Thoracic aorta (tissue), 2 donors: ENCODE results near the gene PRSS3. TPM values are rescaled to one million over a fixed set of nuclear protein-coding genes. Genes with fewer than 3 reads are reported as not detected.
"Not testable (repeated sequence)": the region's sequence is repeated elsewhere in the genome, so short reads cannot be mapped to it uniquely, and the experiment has no call there.

Experiments
- ATAC-seq: fragments of 150-250 bp; one replicate; pipeline ENCODE4 v1.8.0; 2017; ENCODE audit warnings: low read depth; ENCODE audit not compliant: insufficient number of reproducible peaks, low FRiP score
- DNase-seq: peaks from one replicate; pipeline ENCODE4 v3.0.0-alpha.2; 2020; ENCODE audit warnings: low spot score
- H3K27ac ChIP-seq, 2 donors: fragments of 200-600 bp; sonication (generic); 1 replicate in 1 of 2; 2 replicates in 1 of 2; pipeline ENCODE4 v1.5.1; 2016; ENCODE audit warnings: mild to moderate bottlenecking in 2 of 2, moderate library complexity in 2 of 2
- H3K27me3 ChIP-seq: fragments of 200-600 bp; sonication (generic); replicated peaks from 2 replicates; pipeline ENCODE4 v1.6.0; 2016; ENCODE audit warnings: mild to moderate bottlenecking; ENCODE audit not compliant: insufficient read depth
- H3K36me3 ChIP-seq: fragments of 200-600 bp; sonication (generic); one replicate; pipeline ENCODE4 v1.5.1; 2016
- H3K4me1 ChIP-seq, 2 donors: fragments of 200-600 bp; sonication (generic); 1 replicate in 1 of 2; 2 replicates in 1 of 2; pipeline versions ENCODE4 v1.5.1 to v1.6.0; 2016; ENCODE audit warnings: low read depth in 2 of 2, mild to moderate bottlenecking in 1 of 2; ENCODE audit not compliant: control insufficient read depth in 1 of 2
- H3K4me3 ChIP-seq: fragments of 200-600 bp; sonication (generic); 2 replicates; pipeline ENCODE4 v1.5.1; 2016; ENCODE audit warnings: mild to moderate bottlenecking
- H3K9me3 ChIP-seq: fragments of 200-600 bp; sonication (generic); 2 replicates; pipeline ENCODE4 v1.5.1; 2016
- total RNA-seq, 2 donors: library from RNA; depleted of rRNA; stranded (reverse); fragments of >200 nt; gene quantifications; one replicate each; pipeline versions ENCODE4 v1.1.0 to v1.2.3, GENCODE V29; 2016
- TF ChIP-seq, protein P1 (sequence below): fragments of 200-600 bp; sonication (generic); IDR thresholded peaks from one replicate; pipeline ENCODE4 v1.5.1; 2019; ENCODE audit warnings: antibody characterized with exemption

Gene PRSS3
- total RNA-seq, 2 donors from 2014 or later, result 1.1 TPM; not detected in 1

DNA sequence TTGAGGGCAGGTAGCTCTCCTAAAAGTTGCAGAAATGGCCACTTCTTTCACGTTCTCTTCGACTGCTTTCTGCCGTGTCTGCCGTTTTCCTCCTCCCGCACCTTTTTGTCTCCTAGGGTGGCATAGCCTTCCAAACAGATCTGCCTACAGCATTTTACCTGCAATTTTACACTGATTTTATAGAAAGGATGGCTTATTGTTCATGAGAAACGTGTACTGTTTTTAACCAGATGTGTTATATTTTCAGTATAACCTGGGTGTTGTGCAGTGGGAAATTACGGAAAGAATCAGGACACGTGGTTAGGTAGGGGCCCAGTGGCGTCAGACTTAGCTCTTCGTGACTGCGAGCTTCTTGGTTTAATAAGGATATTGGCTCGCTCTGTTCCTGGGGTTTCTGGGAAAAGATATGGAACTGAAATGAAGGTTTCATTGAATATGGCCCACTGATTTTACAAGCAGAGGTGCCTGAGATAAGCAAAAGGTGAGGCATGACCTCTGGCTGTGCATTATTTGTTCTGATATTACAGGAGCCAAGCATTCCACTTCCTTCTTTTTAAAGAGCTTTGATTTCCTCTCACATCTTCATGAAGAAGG, 43.7 kb upstream of the PRSS3 start:
- peaks cover 0 to 10% of the 10 kb centered on the region in 2 donors for H3K4me1 ChIP-seq
- H3K36me3 ChIP-seq, result no peaks in the 10 kb centered on the region
- H3K9me3 ChIP-seq, result no peaks in the 10 kb centered on the region
- H3K27ac ChIP-seq, result no peak overlapping the region
- TF ChIP-seq, protein P1, sequence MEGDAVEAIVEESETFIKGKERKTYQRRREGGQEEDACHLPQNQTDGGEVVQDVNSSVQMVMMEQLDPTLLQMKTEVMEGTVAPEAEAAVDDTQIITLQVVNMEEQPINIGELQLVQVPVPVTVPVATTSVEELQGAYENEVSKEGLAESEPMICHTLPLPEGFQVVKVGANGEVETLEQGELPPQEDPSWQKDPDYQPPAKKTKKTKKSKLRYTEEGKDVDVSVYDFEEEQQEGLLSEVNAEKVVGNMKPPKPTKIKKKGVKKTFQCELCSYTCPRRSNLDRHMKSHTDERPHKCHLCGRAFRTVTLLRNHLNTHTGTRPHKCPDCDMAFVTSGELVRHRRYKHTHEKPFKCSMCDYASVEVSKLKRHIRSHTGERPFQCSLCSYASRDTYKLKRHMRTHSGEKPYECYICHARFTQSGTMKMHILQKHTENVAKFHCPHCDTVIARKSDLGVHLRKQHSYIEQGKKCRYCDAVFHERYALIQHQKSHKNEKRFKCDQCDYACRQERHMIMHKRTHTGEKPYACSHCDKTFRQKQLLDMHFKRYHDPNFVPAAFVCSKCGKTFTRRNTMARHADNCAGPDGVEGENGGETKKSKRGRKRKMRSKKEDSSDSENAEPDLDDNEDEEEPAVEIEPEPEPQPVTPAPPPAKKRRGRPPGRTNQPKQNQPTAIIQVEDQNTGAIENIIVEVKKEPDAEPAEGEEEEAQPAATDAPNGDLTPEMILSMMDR, result no peak
- DNase-seq (no peak), ATAC-seq (no peak)
- H3K4me3 ChIP-seq, result no peak overlapping the region
- no peaks in the 10 kb centered on the region for H3K27me3 ChIP-seq

DNA sequence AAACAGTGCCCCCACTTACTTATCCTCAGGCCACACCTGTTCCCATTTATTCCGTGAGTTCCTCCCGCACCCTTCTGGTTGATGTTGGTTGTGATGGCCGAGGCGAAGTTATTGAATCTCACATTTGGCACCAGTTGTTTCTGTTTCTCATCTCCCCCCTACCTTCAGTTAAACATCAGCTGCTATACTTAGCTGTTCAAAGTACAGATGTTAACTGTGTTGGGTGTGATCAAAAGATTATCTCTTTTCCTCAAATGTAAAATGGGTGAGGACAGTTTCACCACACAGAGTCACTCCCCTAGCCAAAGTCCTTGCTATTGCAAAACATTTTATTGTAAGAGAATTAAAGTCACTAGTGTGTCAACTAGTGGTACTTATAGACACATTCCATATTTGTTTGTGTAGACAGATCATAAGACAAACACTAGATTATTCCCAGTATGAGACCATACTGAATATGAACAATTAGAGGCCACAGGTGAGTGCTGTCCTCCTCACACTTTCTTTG, 43.2 kb upstream of the PRSS3 start:
- Histone ChIP-seq H3K36me3 (no peaks in the 10 kb centered on the region), H3K4me1 (peaks cover 0 to 10% of the 10 kb centered on the region in 2 donors), H3K4me3 (no peak overlapping the region), H3K9me3 (no peaks in the 10 kb centered on the region), H3K27ac (no peak overlapping the region), H3K27me3 (no peaks in the 10 kb centered on the region)
- no peak for DNase-seq
- no peak for ATAC-seq
- TF ChIP-seq, protein P1, result no peak

DNA sequence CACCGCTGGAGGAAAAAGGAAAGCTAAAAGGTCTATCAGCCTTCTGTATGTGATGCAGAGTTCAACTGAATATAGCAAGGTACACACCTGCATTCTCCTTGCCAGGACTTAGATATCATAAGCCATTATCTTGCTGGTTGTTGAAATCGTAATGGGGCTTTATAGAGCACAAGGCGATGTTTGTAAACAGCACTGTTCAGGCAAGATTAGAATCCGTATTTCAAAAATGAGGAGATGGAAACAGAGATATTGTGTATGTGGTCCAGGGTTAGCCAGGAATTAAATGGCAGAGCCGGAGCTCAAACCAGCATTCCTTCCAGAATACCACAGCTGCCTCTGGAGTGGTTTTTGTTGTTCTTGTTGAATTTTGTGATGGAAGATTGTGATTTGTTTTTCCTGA, 42.6 kb upstream of the PRSS3 start:
- H3K27me3 ChIP-seq, H3K4me1 ChIP-seq, ATAC-seq: not testable (repeated sequence)

DNA sequence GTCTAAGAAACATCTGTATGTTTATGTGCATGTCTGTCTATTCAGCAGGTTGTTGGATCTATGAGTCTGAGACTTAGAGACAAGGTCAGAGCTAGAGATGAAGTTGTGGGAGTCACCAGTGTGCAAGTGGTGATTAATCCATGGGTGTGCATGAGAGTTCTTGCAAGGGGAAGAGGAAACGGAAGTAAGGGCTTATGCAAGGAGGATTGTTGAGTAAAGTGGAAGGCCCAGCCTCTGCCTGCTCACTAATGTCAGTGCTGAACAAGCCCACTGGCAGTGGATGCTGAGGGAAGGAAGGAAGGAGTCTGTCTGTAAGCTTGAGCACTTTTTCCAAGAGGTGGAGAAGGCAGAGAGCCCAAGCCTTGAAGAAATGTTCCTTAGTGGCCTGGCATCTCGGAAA, 35.7 kb upstream of the PRSS3 start:
- H3K4me1 ChIP-seq, H3K27me3 ChIP-seq, ATAC-seq, H3K9me3 ChIP-seq, DNase-seq, H3K4me3 ChIP-seq, H3K36me3 ChIP-seq, H3K27ac ChIP-seq: not testable (repeated sequence)

More for the DNA sequence above, 42.6 kb upstream of the PRSS3 start:
- H3K27ac ChIP-seq, H3K9me3 ChIP-seq, DNase-seq, H3K36me3 ChIP-seq, H3K4me3 ChIP-seq: not testable (repeated sequence)

DNA sequence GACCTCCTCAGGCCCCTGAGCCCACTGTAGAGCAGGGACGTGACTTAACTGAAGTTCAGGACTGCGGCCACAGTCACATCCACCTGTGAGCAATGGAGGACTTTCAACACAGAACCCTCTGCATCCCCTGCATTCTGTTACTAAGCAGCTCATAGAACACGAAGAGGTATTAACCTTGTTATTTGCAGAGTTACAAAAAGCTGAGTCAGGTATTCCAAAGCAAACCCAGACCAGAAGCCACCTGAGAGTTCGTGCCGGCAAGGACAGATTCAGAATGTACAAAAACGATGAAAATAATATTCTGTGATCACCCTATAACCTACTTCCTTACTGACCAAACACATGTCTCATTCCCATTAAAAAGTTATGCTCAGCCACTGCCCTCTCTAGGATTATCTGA, 33.0 kb upstream of the PRSS3 start:
- Histone ChIP-seq H3K9me3 (no peaks in the 10 kb centered on the region), H3K4me3 (no peak overlapping the region), H3K27ac (no peak overlapping the region), H3K36me3 (no peaks in the 10 kb centered on the region), H3K4me1 (no peaks in the 10 kb centered on the region), H3K27me3 (no peaks in the 10 kb centered on the region)
- TF ChIP-seq, protein P1, result no peak
- DNase-seq, result no peak
- no peak for ATAC-seq

DNA sequence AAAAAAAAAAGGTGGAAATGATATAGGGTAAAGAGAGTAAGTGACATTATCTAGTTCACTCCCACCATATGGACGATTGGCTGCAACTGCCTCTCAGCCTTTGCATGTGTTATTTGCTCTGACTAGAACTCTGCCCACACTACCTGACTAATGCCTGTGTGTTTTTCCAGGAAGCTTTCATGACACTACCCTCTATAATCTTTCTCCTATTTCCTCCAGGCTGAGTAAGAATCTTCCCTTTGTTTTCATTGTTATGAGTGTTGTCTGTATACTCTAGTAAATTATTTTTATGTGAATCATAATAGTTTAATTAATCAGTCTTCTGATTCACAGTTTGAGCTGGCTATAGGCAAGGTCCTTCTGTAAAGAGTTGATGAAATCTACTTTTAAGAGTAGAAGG, 31.7 kb upstream of the PRSS3 start:
- ATAC-seq, H3K36me3 ChIP-seq, H3K4me1 ChIP-seq, H3K9me3 ChIP-seq, DNase-seq, H3K27me3 ChIP-seq, H3K4me3 ChIP-seq, H3K27ac ChIP-seq: not testable (repeated sequence)

DNA sequence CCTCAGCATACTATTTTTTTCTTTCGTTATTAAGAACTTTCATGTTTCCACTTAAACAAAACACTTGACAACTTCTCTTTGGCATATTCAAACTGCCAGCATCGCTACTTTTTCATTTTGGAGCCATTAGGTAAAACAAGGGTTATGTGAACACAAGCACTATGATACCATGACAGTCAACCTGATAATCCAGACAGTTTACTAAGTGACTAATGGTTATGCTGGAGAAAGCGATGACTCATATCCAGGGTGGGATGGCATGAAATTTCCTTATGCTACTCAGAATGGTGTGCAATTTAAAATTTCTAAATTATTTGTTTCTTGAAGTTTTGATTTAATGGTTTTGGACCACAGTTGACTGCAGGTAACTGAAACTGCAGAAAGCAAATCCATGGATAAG, 29.9 kb upstream of the PRSS3 start:
- no peaks in the 10 kb centered on the region for H3K36me3 ChIP-seq
- TF ChIP-seq, protein P1, result no peak
- H3K9me3 ChIP-seq, result no peaks in the 10 kb centered on the region
- no peaks in the 10 kb centered on the region for H3K27me3 ChIP-seq
- H3K4me1 ChIP-seq, result no peaks in the 10 kb centered on the region
- H3K27ac ChIP-seq, result no peak overlapping the region
- no peak overlapping the region for H3K4me3 ChIP-seq
- ATAC-seq (no peak), DNase-seq (no peak)

DNA sequence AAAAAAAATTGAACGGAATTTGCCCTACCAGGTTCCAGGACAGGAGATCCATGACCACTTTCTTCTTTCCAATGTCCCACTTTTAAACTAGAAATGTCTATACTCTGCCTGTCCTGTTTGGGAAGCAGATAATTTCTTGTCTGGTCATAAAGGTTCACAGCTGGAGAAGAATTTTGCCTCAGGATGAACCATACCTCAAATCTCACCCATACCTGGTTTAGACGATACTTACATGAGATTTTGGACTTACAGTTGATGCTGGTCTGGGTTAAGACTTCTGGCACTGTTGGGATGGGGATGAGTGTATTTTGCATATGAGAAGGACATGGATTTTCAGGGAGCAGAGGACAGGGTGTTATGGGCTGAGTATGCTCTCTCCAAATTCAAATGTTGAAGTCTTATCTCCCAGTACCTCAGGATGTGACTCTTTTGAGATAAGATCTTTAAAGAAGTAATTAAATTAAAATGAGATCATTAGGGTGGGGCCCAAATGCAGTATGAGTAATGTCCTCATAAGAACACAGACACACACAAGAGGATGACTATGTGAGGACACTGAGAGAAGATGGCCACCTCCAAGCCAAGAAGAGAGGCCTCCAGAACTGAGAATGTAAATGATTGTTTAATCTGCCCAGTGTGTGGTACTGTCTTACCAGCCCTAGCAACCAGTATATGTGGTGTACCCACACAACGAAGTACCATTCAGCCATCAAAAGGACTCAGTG, 25.0 kb upstream of the PRSS3 start:
- not testable (repeated sequence) for H3K4me3 ChIP-seq, H3K27me3 ChIP-seq, H3K36me3 ChIP-seq, H3K27ac ChIP-seq, DNase-seq, ATAC-seq, H3K4me1 ChIP-seq, H3K9me3 ChIP-seq

DNA sequence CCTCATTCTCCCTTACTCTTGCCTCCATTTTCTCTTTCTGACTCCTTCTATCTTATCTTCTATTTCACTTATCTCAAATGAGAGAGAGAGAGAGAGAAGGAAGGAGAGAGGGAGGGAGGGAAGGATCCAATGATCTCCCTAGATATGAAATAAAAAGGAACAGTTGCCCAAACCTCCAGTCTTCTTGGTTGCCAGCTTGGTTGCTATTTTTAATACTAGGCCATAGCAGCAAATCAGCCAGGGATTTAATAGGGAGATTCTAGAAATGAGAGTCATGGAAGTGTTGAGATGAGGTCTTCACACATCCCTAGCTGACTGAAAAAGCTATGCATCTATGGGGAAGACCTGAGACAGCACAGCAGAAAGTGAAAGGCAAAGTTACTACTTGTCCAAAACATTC, 22.2 kb upstream of the PRSS3 start:
- not testable (repeated sequence) for H3K4me1 ChIP-seq, DNase-seq, H3K9me3 ChIP-seq, H3K4me3 ChIP-seq, H3K27me3 ChIP-seq, H3K36me3 ChIP-seq, ATAC-seq, H3K27ac ChIP-seq
